ENCODE measurements around the gene HTRA3.

DNA sequence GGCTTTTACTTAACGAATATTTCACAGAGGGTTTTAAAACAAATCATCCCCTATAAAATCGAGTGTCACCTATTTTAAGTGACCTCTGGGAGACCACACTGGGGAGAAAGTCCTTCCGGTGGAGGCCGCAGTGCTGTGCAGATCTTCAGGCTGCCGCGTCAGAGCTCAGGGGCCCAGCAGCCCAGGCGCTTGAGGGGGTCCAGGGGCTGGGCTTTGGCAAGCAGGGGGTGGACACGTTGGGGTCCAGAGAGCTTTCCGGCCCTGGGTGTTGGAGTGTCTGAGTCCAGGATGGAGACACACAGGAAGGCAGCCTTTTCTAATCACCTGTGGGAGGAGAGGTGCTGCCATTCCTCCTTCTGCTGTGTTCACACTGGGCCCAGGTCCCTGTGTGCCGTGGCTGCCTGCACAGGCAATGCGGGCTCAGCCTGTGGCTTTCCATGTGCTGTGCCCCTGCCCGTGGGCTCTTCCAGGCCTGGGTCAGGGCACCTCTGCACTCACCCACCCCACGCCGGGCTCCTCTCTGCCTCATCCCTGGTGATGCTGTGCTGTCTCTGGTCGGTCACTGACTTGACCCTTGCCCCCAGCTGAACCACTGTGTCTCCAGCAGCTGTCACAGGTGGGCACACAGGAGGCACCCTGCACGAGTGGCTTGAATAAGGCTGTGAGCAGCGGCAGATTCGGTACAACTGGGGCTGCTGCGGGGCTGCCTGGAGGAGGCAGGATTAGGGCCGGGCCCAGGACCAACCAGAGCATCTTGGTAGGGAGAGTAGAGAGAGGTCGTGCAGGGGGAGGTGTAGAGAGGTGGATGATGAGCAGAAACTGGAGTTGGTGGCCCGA lies 10.0 kb downstream of the HTRA3 start:
- no peak for TF ChIP-seq YY1 (IDR thresholded peaks at IDR 0.05; ENCODE audit: insufficient read depth, insufficient read length)
- no peak for TF ChIP-seq ZNF274 (IDR thresholded peaks at IDR 0.05; ENCODE audit: low read depth, low read length)
- TF ChIP-seq SUZ12 (IDR thresholded peaks at IDR 0.05; ENCODE audit: extremely low read depth, insufficient read depth, insufficient read length), result no peak

Measured in NT2/D1 (cell line).